GM19324 (cell line): ENCODE measurements around the gene DACT2.
"Not testable (repeated sequence)": the region's sequence is repeated elsewhere in the genome, so short reads cannot be mapped to it uniquely, and the experiment has no call there.

ENCODE experiments used
- ATAC-seq: cut with Tn5 transposase; IDR thresholded peaks from one replicate; pipeline ENCODE4 v1.9.1; 2021; ENCODE audit warnings: mild to moderate bottlenecking, moderate library complexity; ENCODE audit not compliant: unreplicated experiment, low FRiP score

DACT2 gene

DNA sequence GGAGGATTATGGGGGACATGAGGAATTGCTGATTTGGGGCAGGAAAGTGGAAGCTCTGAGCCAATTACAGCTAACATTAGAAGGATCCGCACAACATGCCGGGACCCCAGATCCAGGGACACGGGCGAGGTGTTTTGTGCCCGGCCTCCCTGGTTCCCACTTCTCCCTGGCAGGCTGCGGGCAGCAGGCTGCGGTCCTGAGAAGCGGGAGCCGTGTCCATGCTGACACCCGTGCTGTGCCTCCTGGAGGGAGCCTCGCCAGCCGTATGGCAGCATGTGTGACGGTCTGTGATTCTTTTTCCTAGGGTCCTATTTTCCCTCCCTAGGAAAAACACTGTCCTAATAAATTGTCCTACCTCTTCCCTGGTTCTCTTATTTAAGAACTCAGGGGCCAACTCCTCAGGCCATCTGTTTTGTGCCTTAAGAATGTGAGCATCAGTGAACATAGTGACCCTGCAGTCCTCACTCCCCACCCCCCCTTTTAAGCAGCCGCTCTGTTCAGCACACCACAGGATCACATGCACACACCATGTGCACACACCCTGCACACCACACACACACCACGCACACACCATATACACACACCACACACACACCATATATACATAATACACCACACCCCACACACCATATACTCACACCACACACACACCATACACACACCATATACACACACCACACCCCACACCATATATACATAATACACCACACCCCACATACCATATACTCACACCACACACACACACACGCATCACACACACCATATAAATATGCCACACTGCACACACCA, 49.9 kb downstream of the DACT2 start:
- no peak for ATAC-seq

DNA sequence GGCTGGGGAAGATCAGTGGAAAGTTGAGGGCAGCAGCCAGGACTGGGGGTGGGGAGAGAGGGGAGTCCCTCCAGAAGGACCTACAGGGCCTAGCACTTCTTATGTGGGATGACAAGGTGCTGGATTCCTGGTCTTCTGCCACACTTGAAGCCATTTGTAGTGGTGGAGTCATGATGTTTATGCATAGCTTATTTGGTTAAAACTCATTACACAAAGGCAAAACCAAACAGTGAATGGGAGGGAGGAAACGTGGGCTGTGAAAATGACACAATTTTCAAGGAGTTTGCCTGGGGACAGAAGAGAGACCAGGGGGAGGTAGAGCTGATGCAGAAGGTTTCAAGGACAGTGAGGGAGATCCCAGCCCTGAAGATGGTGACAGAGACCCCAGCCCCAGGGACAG, 50.8 kb downstream of the DACT2 start:
- ATAC-seq = no peak

DNA sequence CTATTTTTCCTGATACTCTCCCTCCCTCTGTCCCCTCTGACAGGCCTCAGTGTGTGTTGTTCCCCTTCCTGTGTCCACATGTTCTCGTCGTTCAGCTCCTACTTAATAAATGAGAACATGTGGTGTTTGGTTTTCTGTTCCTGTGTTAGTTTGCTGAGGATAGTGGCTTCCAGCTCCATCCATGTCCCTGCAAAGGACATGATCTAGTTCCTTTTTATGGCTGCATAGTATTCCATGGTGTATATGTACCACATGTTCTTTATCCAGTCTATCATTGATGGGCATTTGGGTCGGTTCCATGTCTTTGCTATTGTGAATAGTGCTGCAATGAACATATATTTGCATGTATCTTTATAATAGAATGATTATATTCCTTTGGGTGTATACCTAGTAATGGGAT, 51.8 kb downstream of the DACT2 start:
- ATAC-seq = not testable (repeated sequence)

DNA sequence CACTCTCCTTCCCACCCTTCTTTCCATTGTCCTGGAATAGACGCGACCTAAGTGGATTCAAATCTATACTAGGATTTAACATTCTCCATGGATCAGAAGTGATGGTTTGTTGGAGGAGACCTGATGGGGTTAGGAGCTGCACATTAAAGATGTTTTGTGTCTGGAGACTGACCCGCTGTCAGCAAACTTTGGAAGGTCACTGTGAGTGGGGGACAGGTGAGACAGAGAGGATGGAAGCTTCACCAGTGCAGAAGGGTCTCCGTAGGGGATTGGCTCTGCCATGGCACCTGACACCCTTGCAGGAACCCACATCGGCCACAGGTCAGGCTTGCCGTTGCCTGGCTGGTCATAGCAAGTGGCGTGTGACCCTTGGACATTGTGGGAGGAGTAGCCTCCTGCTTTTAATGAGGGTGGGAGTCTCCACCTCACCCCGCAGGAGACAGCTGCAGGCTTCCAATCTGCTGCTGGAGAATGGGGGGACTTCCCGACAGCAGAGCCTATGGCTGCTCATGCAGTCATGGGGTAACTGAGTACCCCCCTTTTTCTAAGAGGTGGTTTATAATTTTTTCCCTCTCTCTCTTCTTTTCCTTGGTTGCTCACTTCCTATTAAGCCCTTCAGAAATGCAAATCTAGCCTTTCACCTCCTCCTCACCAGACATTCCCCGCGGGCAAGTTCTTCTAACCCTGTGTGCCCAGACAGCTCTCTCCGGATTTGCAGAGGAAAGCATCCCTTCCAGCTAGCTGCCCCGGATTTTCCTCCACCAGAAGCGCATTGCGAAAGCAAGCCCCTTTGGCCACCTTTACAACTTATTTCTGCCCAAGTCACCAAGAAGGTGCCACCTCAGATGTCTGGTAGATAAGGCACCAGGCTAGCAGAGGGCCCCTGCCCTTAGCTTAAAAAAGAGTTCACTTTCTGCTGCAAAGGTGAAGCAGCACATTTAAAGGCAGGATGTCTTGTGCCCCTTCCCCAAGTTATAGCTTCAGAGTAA, 53.5 kb downstream of the DACT2 start:
- no peak for ATAC-seq

DNA sequence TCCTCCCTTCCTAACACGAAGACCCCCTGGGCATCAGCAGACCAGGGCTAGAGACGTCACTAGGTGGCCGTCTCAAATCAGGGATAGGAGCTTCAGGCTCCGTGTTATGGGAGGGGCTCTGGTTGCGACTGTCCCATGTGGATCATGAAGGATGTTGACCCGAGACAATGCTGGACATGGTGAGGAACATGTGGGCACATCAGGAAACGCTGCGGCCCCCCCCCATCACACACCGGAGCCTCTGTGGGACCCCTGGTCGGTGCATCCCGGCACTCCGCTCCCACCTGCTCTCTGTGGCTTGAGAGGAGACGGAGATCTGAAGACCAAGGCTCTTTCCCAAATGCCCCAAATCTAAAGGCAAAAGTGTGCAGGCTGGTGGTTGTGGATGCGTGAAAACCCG, 54.2 kb downstream of the DACT2 start:
- no peak for ATAC-seq

DNA sequence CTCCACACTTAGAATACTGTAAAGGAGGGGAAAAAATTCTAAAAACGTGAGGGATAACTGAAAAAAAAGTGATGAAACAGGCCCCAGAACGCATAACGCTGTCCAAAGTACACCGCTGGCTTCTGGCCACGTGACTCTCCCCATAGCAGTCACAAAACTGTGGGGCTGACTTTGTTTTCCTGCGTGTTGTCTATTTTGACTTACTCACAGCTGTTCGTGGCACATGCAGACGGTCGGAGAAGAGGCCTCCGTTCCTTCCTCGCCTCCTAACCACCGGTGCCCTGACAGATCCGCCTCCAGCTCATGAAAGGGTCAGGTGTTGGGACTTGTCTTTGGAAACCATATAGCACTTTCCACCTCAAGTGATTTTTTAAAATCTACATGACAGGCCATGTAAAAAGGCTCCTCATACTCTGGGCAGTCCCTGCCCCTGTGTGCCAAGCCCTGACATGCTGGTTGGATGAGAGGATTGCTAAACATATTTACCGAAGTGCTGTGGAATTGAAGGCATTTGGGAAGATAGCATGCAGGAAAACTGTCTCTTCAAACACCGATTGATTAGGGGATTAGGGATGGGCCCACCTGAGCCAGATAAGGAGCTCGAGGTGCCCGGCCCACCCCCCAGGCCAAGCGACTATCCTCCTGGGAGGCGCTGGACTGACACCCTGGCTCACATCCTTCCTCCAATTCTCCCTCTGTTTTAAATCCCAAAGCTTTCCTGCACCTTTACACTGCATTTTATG, 54.8 kb downstream of the DACT2 start:
- no peak for ATAC-seq

DNA sequence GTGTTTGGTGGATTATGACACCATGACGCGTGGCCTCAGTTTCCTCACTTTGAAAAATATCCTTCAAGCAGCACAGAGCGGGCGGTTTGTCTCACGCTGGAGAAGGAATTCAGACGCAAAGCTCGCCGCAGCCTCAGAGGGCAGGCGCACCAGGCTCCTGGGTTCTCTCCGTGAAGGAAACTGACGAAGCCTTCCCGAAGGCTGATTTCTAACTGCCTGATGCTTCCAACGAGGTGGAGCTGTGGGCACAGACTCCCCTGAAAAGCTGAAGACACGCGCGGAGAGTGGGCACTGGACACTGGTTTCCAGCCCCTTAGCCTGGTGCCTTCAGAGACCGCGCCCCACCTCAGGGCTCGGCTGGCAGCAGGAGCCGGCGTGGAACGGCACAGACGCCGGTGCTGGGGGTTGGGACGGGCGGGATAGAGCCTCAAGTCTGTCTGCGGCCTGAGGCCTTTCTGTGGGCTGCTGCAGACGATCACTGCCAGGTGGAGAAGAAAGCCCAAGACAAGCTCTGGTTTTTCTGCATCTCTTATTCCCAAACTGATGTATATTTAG, 56.1 kb downstream of the DACT2 start:
- ATAC-seq = no peak

DNA sequence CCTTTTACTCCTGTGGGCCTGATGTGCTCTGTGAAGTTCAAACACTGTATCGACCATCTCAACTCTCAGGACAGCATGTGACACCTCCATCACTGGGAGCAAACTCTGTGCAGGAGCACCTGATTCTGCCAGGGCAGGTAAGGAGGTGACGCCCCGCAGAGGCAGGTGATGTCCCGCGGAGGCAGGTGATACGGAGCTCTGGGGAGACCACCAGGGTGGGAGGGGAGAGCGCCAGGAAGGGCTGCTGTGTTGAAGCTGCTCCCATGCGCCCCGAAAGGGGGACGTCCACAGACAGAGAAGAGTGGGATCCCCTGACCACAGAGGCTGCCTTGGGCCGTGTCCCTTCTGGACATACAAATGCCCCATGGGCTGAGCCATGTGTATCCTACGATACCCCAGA, 58.3 kb downstream of the DACT2 start:
- no peak for ATAC-seq

DNA sequence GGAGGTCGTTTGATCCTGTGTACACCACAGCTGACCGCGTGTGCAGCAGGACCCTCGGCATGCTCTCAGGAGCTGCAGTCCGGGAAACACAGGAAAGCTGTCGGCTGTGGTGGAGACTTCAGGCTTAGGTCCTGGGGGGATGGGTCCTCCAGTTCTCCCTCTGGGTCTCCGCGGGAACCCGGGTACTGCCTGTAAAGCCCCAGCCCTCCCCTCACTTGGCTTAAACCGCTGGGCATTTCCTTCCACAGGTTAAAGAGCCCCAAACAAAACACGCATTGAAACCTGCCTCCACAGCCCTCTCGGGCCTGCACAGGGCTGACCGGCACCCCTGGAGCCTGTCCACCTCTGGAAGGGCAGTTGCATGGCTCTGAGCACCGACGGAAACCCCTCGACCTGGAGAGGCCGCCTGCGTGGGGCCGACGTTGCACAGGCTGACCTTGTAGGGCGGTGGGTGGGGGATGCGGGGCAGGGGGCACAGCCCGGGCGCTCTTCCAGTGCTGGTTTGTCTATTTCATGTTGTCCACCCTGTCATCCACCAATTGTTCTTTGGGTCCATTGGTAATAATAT, 59.1 kb downstream of the DACT2 start:
- no peak for ATAC-seq

DNA sequence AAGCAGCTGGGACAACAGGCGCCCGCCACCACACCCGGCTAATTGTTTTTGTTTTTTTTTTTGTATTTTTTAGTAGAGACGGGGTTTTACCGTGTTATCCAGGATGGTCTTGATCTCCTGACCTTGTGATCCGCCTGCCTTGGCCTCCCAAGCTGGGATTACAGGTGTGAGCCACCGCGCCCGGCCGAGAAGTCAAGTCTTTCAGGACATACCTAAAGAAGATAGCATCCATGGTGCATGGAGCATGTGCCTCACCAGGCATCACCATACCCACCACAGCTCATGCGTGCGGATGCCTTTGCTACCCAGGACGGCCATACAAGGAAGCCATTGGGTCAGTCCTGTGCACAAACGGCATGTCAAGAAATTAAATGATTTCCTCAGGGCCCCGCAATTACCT, 60.8 kb downstream of the DACT2 start:
- no peak for ATAC-seq

DNA sequence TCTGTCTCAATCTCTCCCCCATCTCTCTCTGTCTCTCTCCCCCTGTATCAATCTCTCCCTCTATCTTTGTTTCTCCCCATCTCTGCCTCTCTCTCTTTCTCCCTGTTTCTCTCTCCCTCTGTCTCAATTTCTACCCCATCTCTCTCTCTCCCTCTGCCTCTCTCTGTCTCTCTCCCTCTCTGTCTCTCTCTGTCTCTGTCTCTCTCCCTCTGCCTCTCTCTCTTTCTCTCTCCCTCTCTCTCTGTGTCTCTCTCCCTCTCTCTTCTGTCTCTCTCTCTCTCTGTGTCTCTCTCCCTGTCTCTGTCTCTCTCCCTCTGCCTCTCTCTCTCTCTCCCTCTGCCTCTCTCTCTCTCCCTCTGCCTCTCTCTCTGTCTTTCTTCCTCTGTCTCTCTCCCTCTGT, 62.6 kb downstream of the DACT2 start:
- no peak for ATAC-seq
